HG03045 (cell line): ENCODE measurements around the gene FIBCD1.
"Not testable (repeated sequence)": the region's sequence is repeated elsewhere in the genome, so short reads cannot be mapped to it uniquely, and the experiment has no call there.

ENCODE experiments used
- ATAC-seq: cut with Tn5 transposase; IDR thresholded peaks from one replicate; pipeline ENCODE4 v1.9.1; 2021; ENCODE audit warnings: mild to moderate bottlenecking, moderate library complexity; ENCODE audit not compliant: unreplicated experiment

The FIBCD1 gene

GRCh38 chr9:130910670-130911069, 28.4 kb downstream of the FIBCD1 start:
- ATAC-seq, result not testable (repeated sequence)

DNA sequence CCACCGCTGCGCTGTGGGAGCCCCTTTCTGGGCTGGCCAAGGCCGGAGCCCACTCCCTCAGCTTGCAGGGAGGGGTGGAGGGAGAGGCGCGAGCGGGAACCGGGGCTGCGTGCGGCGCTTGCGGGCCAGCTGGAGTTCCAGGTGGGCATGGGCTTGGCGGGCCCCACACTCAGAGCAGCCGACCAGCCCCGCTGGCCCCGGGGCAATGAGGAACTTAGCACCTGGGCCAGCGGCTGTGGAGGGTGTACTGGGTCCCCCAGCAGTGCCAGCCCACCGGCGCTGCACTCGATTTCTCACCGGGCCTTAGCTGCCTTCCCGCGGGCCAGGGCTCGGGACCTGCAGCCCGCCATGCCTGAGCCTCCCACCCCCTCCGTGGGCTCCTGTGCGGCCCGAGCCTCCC, 29.0 kb downstream of the FIBCD1 start:
- ATAC-seq, result not testable (repeated sequence)

- no peak for ATAC-seq
Measured at GRCh38 chr9:130908878-130909355, 30.1 kb downstream of the FIBCD1 start.

DNA sequence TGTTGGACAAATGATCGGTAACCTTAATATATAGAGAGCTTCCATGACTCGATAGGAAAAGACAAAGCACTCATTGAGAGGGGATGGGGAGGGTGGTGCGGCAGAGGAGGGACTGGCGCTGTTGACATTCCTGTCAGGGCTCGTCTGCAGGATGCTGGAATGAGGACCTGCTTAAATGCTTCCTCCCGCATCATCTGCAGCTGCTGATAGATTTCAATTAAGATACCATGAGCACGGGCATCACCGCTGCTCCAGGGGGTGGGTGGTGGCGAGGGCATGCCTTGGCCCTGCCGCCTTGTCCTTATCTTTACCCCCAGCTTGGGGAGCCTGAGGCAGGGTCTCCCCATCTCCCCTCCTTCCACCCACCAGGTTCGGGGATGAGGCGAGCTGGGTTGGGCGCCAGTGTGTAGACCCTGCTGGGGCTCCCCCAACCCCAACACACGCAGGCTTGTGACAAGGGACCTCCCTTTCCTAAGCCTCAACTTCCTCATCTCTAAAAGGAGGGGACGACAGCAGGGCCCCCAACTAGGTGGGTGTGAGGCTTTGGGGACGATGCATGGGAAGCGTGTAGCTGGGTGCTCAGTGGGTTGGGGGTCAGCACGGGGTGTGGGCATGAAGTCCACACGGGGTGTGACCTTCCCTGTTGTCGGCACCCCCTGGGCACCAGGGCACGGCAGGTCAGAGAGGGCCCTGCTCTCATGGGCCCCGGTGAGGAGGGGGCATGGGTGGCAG, 30.7 kb downstream of the FIBCD1 start:
- no peak for ATAC-seq

- ATAC-seq, result no peak
Measured at GRCh38 chr9:130906735-130907416, 32.2 kb downstream of the FIBCD1 start.

DNA sequence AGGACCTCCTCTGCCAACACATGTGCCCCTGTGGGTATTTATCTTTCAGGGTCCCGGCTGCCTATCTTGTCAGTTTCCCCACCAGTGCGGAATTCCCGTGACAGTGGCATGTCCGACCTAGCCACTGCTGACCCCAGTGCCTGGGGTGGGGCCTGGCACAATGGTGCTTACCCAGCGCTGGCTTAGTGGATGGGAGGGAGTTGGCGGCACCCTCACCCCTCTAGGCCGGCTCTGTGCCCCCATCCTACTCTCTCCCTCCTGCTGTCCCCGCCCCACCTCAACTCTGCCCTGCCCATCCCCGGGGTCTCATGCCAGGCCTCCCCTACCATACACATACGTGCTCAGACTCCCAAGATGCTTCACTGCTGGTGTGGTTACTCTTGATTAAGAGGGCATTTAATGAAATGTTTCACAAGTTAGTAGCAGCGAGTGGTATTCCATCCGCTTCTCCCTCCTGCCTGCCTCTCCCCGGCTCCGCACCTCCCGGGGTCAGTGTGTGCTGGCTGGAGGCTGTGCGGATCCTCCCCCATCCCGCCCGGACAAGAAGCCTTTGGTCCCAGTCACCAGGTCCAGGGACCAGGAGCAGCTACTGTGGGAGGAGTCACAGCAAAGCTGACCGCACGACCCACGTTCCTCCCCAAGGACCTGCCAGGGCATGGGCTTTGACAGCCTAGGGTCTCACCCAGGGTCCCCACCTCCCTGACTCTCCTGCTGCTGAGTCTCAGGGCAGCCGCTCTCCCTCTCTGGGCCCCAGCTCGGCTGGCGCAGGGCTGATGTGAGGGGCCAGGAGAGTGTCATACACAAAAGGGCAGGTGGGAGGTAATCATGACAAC, 32.9 kb downstream of the FIBCD1 start:
- ATAC-seq, result no peak

DNA sequence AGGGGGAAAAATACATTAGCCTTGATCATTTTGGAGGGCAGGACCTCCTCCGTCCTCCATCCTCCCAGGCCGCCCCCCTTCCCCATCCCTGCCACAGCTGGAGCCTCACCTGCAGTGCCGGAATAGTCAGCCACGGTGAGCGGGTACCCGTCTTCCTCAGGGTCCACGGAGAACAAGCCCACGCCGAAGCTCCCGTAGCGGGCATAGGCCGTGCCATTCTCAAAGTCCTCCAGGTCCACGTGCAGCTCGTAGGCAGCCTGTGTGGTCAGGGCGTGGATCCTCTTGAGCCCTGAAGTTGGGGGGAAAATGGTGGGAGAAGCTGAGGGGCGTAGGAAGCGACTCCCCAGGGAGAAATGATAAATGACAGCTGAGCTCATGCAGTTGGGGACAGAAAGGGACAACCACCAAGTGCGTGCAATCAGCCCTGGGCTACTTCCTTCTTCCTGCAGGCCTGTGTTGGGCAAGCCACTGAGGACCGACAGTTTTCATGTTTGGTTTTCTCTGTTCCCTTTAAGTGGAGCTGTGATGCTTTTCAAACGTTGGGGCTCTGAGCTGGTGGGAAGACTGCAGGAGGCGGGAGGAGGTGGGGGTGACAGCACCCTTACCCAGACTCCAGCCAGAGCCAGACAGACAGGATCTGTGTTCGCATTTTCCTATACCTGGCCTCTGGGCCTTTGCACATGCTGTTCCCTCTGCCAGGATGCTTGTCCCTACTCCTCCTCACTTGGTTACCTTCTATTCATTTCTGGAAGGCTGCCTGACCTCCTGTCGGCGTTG, 33.7 kb downstream of the FIBCD1 start:
- ATAC-seq, result no peak

GRCh38 chr9:130904070-130905044, 34.7 kb downstream of the FIBCD1 start:
- no peak for ATAC-seq

DNA sequence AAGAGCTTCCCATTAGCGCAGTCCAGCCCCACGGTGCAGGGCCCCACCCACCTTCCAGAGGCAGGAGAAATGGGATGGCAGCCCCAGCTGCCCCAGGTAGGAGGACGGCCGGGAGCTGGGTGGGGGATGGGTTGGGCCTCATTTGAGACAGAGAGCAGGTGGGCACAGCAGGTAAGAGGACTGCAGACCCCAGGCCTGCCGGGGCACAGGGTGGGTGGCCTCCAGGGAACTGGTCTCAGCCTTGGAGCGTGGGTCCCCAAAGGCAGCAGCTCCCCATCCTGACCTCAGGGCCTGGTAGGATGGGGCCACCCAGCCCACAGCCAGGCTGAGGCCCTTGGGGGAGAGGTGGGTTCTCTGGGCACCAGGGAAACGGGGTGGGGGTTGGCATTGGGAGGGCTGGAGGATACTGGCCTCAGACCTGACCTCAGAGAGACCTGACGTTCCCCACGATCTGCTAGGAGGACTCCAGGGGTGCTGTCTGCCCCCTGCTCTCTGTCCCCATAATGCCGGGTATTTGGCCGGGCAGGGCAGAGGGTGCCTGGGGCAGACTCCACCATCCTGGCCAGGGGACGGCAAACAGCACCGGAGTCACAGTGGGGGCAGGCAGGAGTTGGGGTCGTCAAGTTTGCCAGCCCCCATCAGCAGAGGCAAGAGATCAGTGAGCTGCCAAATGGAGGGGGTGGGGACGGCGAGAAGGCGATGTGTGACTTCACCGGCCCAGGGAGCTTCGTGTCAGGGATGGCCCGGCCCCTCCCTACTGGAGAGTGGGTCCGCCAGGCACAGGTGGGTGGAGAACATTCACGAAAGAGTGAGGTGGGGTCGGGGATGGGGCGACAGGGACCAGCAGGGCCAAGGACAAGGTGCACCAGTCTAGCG, 35.6 kb downstream of the FIBCD1 start:
- ATAC-seq, result no peak

DNA sequence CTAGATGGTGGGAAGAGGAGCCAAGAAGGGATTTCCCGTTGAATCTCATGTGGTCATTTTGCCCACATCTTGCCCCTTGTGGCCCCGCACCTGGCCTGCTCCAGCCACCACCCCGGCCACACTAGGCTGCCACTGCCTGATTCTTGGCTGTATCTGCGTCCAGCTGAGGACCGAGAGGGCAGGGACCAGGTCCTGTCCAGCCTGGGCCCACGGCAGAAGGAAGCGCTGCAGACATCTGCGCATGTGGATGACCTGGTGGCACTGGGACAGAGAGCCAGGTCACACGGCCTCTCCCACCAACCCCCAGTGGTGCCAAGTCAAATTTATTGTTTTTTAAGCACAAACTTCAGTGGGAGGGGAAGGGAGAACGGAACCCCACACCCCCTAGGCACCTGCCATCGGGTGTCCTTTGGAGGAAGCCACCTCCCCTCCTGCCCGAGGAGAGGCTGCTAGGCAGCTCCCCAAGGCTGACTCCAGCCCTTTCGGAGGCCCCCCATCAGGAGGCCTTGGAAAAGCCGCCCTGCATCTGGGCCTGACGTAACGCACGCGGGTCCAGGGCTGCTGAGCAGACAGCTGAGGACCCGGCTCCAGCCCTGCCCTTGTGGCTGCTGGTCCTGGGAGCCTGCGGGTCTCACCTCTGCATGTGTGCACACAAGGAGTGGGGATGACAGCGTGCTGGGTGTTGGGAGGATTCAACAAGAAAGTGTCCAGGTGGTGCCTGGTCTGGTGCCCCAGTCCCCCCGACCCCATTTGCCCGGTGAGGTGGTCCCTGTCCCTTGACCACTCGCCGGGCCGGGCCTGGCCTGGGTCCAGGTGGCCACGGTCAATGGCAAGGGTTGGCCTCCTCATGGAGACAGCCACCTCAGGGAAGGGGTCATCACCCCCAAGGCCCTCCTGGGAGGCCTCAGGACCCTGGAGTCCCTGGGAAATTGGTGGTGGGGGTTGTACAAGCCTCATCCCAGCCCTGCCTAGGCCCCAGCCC, 36.6 kb downstream of the FIBCD1 start:
- ATAC-seq, result no peak

- ATAC-seq, result no peak
Measured at GRCh38 chr9:130901498-130902203, 37.4 kb downstream of the FIBCD1 start.

GRCh38 chr9:130900701-130901497, 38.1 kb downstream of the FIBCD1 start:
- no peak for ATAC-seq

- ATAC-seq, result no peak
Measured at GRCh38 chr9:130899051-130899748, 39.8 kb downstream of the FIBCD1 start.

DNA sequence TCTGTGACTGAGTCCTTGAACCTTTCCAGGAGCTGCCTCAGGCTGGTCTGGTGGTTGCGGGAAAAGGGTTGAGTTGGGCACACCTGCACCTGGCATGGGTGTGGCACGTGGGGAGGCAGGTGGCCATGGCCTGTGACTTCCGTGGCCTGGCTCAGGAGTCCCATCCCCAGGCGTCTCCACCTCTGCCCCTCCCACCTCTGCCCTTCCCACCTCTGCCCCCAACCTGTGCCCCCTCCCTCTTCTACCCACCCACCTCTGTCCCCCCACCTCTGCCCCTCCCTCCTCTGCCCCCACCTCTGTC, 40.5 kb downstream of the FIBCD1 start:
- no peak for ATAC-seq

- no peak for ATAC-seq
Measured at GRCh38 chr9:130897848-130898551, 41.0 kb downstream of the FIBCD1 start.
